WTC11 (cell line): ENCODE data around the gene TSPAN5. TPM values are rescaled to one million over a fixed set of nuclear protein-coding genes. Genes with fewer than 3 reads are reported as not detected.

ENCODE experiments used
- ATAC-seq: fragments of 200-7000 bp; cut with Tn5 transposase; 2 replicates; pipeline ENCODE4 v1.10.0; 2021; ENCODE audit warnings: mild to moderate bottlenecking, moderate library complexity
- CTCF ChIA-PET: fragments of 300-600 bp; sonication (Branson Sonifier 250); formaldehyde crosslinking; loops from one replicate; lab custom pipeline; 2021; ENCODE audit warnings: antibody characterized with exemption; lab: Charles Lee
- POLR2A ChIA-PET: fragments of 350-600 bp; sonication (Branson Sonifier 250); formaldehyde crosslinking; loops from one replicate; lab custom pipeline; 2021; ENCODE audit warnings: antibody characterized with exemption; lab: Charles Lee
- DNase-seq: peaks from one replicate; pipeline ENCODE4 v3.0.0; 2021; ENCODE audit warnings: low spot score
- H3K27ac Mint-ChIP-seq: 2 replicates; pipeline ENCODE4 v1.8.0; 2021; ENCODE audit warnings: mixed read lengths
- H3K27me3 Mint-ChIP-seq: 2 replicates; pipeline ENCODE4 v1.8.0; 2021; ENCODE audit warnings: low read depth, mild to moderate bottlenecking, moderate library complexity, mixed read lengths
- H3K36me3 Mint-ChIP-seq: 2 replicates; pipeline ENCODE4 v1.8.0; 2021; ENCODE audit warnings: mixed read lengths
- H3K4me1 Mint-ChIP-seq: 2 replicates; pipeline ENCODE4 v1.8.0; 2022; ENCODE audit warnings: mixed read lengths
- H3K4me3 Mint-ChIP-seq: 2 replicates; pipeline ENCODE4 v1.8.0; 2021; ENCODE audit warnings: mild to moderate bottlenecking, moderate library complexity, mixed read lengths
- H3K9me3 Mint-ChIP-seq: 2 replicates; pipeline ENCODE4 v1.8.0; 2021; ENCODE audit warnings: mixed read lengths
- GTF2I ChIP-seq: fragments of 250-450 bp; sonication (Bioruptor Pico); conservative IDR thresholded peaks from 2 replicates; pipeline ENCODE4 v1.4.0; 2021; ENCODE audit warnings: mild to moderate bottlenecking
- IRF2 ChIP-seq: sonication (generic); formaldehyde crosslinking; IDR thresholded peaks from 2 replicates; pipeline ENCODE4 v1.8.0; 2022; ENCODE audit warnings: low read depth, missing genetic modification reagents, borderline replicate concordance
- KAT7 ChIP-seq: sonication (generic); formaldehyde crosslinking; IDR thresholded peaks from 2 replicates; pipeline ENCODE4 v1.8.1; 2023; ENCODE audit warnings: missing genetic modification reagents, mild to moderate bottlenecking, borderline replicate concordance
- NFYB ChIP-seq: sonication (generic); formaldehyde crosslinking; conservative IDR thresholded peaks from 2 replicates; pipeline ENCODE4 v1.8.0; 2022; ENCODE audit warnings: low read depth, missing genetic modification reagents
- NR1H2 ChIP-seq: sonication (generic); formaldehyde crosslinking; IDR thresholded peaks from 2 replicates; pipeline ENCODE4 v1.9.0; 2021; ENCODE audit warnings: mild to moderate bottlenecking, moderate library complexity, missing genetic modification reagents
- NR3C1 ChIP-seq: sonication (generic); formaldehyde crosslinking; conservative IDR thresholded peaks from 2 replicates; pipeline ENCODE4 v1.8.1; 2023; ENCODE audit warnings: low read depth, mild to moderate bottlenecking, missing genetic modification reagents
- RELA ChIP-seq: sonication (generic); formaldehyde crosslinking; IDR thresholded peaks from 2 replicates; pipeline ENCODE4 v1.8.1; 2022; ENCODE audit warnings: missing genetic modification reagents, mild to moderate bottlenecking, borderline replicate concordance
- SOX15 ChIP-seq: fragments of 250-450 bp; sonication (Bioruptor Pico); IDR thresholded peaks from 2 replicates; pipeline ENCODE4 v1.9.0; 2021; ENCODE audit warnings: mild to moderate bottlenecking
- TEAD1 ChIP-seq: sonication (generic); formaldehyde crosslinking; IDR thresholded peaks from 2 replicates; pipeline ENCODE4 v1.8.0; 2022; ENCODE audit warnings: mild to moderate bottlenecking, missing genetic modification reagents
- ZNF138 ChIP-seq: sonication (generic); formaldehyde crosslinking; conservative IDR thresholded peaks from 2 replicates; pipeline ENCODE4 v1.8.1; 2022; ENCODE audit warnings: mild to moderate bottlenecking, moderate library complexity, missing genetic modification reagents
- ZNF219 ChIP-seq: sonication (generic); formaldehyde crosslinking; IDR thresholded peaks from 2 replicates; pipeline ENCODE4 v1.8.0; 2023; ENCODE audit warnings: missing genetic modification reagents, mild to moderate bottlenecking, borderline replicate concordance
- ZNF416 ChIP-seq: fragments of 250-450 bp; sonication (Bioruptor Pico); IDR thresholded peaks from 2 replicates; pipeline ENCODE4 v1.9.0; 2021; ENCODE audit warnings: mild to moderate bottlenecking, inconsistent platforms
- total RNA-seq: library from RNA; stranded (reverse); gene quantifications from 3 replicates; pipeline ENCODE4 v1.2.3, GENCODE V29; 2021
- TF ChIP-seq, protein P1 (sequence below): fragments of 250-450 bp; sonication (Bioruptor Pico); IDR thresholded peaks from 2 replicates; pipeline ENCODE4 v1.8.0; 2021; ENCODE audit warnings: mild to moderate bottlenecking
- TF ChIP-seq, protein P2 (sequence below): sonication (generic); formaldehyde crosslinking; IDR thresholded peaks from 2 replicates; pipeline ENCODE4 v1.8.0; 2022; ENCODE audit warnings: mild to moderate bottlenecking, missing genetic modification reagents
- TF ChIP-seq, protein P3 (sequence below): sonication (generic); formaldehyde crosslinking; IDR thresholded peaks from 2 replicates; pipeline ENCODE4 v1.8.1; 2023; ENCODE audit warnings: mild to moderate bottlenecking, moderate library complexity, missing genetic modification reagents
- TF ChIP-seq, protein P4 (sequence below): sonication (generic); formaldehyde crosslinking; IDR thresholded peaks from 2 replicates; pipeline ENCODE4 v1.8.1; 2022; ENCODE audit warnings: mild to moderate bottlenecking, missing genetic modification reagents, moderate library complexity, borderline replicate concordance
- TF ChIP-seq, protein P5 (sequence below): fragments of 250-450 bp; sonication (Bioruptor Pico); IDR thresholded peaks from 2 replicates; pipeline ENCODE4 v2.1.2; 2022; ENCODE audit warnings: mild to moderate bottlenecking, moderate library complexity
- TF ChIP-seq, protein P6 (sequence below): sonication (generic); formaldehyde crosslinking; IDR thresholded peaks from 2 replicates; pipeline ENCODE4 v1.8.0; 2022; ENCODE audit warnings: missing genetic modification reagents

Gene TSPAN5
- total RNA-seq, 1 experiment from 2014 or later: 22.7 TPM

DNA sequence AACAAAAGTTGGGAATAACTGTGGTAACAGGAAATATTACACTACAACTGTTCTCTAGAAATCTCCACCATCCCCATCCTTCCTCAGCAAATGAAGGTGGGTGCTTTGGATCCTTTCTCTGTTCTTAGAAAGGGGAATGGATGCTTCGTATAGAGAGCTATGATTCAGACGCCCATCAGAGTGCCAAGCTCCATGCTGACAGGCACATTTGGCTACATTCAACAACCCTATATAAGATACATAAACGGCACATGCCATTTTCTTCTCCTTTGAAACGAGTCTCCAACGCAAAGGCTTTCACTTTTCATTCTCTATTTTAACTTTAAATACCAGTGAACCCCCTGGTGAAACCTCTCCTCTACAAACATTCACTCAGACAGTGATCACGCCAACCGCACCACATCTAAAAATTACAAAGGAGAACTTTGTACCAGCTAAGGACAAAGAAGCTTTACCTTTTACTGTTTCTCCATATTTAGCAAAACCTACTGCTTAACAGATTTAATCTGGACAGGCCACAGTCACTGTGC, 172.5 kb downstream of the TSPAN5 start:
- no peaks in the 10 kb centered on the region; the same call in 1 of the 2 replicates for H3K27me3 Mint-ChIP-seq
- DNase-seq: no peak
- TF ChIP-seq NR1H2 (CRISPR knock-in tag): no peak
- TF ChIP-seq GTF2I (CRISPR knock-in tag): no peak
- no peak for TF ChIP-seq IRF2 (CRISPR knock-in tag)
- no peak for TF ChIP-seq NR3C1 (CRISPR knock-in tag)
- no peak for TF ChIP-seq SOX15 (CRISPR knock-in tag)
- TF ChIP-seq, protein P1, sequence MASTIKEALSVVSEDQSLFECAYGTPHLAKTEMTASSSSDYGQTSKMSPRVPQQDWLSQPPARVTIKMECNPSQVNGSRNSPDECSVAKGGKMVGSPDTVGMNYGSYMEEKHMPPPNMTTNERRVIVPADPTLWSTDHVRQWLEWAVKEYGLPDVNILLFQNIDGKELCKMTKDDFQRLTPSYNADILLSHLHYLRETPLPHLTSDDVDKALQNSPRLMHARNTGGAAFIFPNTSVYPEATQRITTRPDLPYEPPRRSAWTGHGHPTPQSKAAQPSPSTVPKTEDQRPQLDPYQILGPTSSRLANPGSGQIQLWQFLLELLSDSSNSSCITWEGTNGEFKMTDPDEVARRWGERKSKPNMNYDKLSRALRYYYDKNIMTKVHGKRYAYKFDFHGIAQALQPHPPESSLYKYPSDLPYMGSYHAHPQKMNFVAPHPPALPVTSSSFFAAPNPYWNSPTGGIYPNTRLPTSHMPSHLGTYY: no peak
- TF ChIP-seq KAT7 (CRISPR knock-in tag): no peak
- TF ChIP-seq, protein P2, sequence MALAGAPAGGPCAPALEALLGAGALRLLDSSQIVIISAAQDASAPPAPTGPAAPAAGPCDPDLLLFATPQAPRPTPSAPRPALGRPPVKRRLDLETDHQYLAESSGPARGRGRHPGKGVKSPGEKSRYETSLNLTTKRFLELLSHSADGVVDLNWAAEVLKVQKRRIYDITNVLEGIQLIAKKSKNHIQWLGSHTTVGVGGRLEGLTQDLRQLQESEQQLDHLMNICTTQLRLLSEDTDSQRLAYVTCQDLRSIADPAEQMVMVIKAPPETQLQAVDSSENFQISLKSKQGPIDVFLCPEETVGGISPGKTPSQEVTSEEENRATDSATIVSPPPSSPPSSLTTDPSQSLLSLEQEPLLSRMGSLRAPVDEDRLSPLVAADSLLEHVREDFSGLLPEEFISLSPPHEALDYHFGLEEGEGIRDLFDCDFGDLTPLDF: no peak
- TF ChIP-seq, protein P3, sequence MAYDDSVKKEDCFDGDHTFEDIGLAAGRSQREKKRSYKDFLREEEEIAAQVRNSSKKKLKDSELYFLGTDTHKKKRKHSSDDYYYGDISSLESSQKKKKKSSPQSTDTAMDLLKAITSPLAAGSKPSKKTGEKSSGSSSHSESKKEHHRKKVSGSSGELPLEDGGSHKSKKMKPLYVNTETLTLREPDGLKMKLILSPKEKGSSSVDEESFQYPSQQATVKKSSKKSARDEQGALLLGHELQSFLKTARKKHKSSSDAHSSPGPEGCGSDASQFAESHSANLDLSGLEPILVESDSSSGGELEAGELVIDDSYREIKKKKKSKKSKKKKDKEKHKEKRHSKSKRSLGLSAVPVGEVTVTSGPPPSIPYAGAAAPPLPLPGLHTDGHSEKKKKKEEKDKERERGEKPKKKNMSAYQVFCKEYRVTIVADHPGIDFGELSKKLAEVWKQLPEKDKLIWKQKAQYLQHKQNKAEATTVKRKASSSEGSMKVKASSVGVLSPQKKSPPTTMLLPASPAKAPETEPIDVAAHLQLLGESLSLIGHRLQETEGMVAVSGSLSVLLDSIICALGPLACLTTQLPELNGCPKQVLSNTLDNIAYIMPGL: no peak
- TF ChIP-seq, protein P4, sequence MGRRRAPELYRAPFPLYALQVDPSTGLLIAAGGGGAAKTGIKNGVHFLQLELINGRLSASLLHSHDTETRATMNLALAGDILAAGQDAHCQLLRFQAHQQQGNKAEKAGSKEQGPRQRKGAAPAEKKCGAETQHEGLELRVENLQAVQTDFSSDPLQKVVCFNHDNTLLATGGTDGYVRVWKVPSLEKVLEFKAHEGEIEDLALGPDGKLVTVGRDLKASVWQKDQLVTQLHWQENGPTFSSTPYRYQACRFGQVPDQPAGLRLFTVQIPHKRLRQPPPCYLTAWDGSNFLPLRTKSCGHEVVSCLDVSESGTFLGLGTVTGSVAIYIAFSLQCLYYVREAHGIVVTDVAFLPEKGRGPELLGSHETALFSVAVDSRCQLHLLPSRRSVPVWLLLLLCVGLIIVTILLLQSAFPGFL: no peak
- no peak for TF ChIP-seq ZNF416 (CRISPR knock-in tag)
- TF ChIP-seq, protein P5, sequence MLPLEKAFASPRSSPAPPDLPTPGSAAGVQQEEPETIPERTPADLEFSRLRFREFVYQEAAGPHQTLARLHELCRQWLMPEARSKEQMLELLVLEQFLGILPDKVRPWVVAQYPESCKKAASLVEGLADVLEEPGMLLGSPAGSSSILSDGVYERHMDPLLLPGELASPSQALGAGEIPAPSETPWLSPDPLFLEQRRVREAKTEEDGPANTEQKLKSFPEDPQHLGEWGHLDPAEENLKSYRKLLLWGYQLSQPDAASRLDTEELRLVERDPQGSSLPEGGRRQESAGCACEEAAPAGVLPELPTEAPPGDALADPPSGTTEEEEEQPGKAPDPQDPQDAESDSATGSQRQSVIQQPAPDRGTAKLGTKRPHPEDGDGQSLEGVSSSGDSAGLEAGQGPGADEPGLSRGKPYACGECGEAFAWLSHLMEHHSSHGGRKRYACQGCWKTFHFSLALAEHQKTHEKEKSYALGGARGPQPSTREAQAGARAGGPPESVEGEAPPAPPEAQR: no peak
- TF ChIP-seq TEAD1 (CRISPR knock-in tag): no peak
- TF ChIP-seq RELA (CRISPR knock-in tag): no peak
- TF ChIP-seq, protein P6, sequence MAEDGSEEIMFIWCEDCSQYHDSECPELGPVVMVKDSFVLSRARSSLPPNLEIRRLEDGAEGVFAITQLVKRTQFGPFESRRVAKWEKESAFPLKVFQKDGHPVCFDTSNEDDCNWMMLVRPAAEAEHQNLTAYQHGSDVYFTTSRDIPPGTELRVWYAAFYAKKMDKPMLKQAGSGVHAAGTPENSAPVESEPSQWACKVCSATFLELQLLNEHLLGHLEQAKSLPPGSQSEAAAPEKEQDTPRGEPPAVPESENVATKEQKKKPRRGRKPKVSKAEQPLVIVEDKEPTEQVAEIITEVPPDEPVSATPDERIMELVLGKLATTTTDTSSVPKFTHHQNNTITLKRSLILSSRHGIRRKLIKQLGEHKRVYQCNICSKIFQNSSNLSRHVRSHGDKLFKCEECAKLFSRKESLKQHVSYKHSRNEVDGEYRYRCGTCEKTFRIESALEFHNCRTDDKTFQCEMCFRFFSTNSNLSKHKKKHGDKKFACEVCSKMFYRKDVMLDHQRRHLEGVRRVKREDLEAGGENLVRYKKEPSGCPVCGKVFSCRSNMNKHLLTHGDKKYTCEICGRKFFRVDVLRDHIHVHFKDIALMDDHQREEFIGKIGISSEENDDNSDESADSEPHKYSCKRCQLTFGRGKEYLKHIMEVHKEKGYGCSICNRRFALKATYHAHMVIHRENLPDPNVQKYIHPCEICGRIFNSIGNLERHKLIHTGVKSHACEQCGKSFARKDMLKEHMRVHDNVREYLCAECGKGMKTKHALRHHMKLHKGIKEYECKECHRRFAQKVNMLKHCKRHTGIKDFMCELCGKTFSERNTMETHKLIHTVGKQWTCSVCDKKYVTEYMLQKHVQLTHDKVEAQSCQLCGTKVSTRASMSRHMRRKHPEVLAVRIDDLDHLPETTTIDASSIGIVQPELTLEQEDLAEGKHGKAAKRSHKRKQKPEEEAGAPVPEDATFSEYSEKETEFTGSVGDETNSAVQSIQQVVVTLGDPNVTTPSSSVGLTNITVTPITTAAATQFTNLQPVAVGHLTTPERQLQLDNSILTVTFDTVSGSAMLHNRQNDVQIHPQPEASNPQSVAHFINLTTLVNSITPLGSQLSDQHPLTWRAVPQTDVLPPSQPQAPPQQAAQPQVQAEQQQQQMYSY (CRISPR knock-in tag): no peak
- no peak for TF ChIP-seq ZNF219 (CRISPR knock-in tag)
- no peak for TF ChIP-seq NFYB (CRISPR knock-in tag)
- no peak for TF ChIP-seq ZNF138 (CRISPR knock-in tag)
- ChIA-PET CTCF (interaction anchor here (0.8 to 3.0 kb wide), 3 partner anchors 18 to 145 kb away, joined by 3 to 14 read pairs (median 5); no protein-coding TSS in a partner anchor), POLR2A (interaction anchor here (0.6 kb wide), 1 partner anchor 9 kb away, joined by 3 read pairs; no protein-coding TSS in a partner anchor)
- H3K4me3 Mint-ChIP-seq: no peak overlapping the region
- no peak for ATAC-seq
- H3K9me3 Mint-ChIP-seq: no peaks in the 10 kb centered on the region
- H3K36me3 Mint-ChIP-seq: no peaks in the 10 kb centered on the region
- H3K27ac Mint-ChIP-seq: no peak overlapping the region
- H3K4me1 Mint-ChIP-seq: peaks cover 69% of the 10 kb centered on the region
